H1 (cell line): ENCODE results near the gene MAGI2. TPM values are rescaled to one million over a fixed set of nuclear protein-coding genes. Genes with fewer than 3 reads are reported as not detected.

ENCODE experiments used
- CTCF ChIA-PET: fragments of 300-600 bp; sonication (Branson Sonifier 250); formaldehyde crosslinking; loops from one replicate; lab custom pipeline; 2021; ENCODE audit not compliant: partially characterized antibody; lab: Charles Lee
- POLR2A ChIA-PET: fragments of 300-600 bp; sonication (Branson Sonifier 250); formaldehyde crosslinking; loops from one replicate; lab custom pipeline; 2021; ENCODE audit warnings: inconsistent platforms; ENCODE audit not compliant: partially characterized antibody; lab: Charles Lee
- DNase-seq, 2 experiments: peaks; one replicate each; pipeline versions ENCODE4 v3.0.0 to v3.0.0-alpha.2; 2010 to 2022; ENCODE audit warnings: low spot score in 2 of 2, low read depth in 1 of 2, mixed read lengths in 1 of 2
- FAIRE-seq: peaks from 2 replicates; lab custom pipeline; 2011; peaks lifted over from hg19 to GRCh38; lab: Jason Lieb, UNC
- H2AFZ ChIP-seq: 2 replicates; pipeline ENCODE4 v1.8.1; 2012; ENCODE audit warnings: low read length, inconsistent platforms
- H2AK5ac ChIP-seq: 2 replicates; pipeline ENCODE4 v1.6.1; 2013; ENCODE audit warnings: low read depth, low read length
- H2BK120ac ChIP-seq: replicated peaks from 2 replicates; pipeline ENCODE3; 2013; ENCODE audit warnings: low read depth, low read length, inconsistent platforms
- H2BK12ac ChIP-seq: 2 replicates; pipeline ENCODE4 v1.6.1; 2013; ENCODE audit warnings: low read depth, low read length
- H2BK15ac ChIP-seq: 2 replicates; pipeline ENCODE4 v1.6.1; 2013; ENCODE audit warnings: low read length
- H2BK20ac ChIP-seq: 2 replicates; pipeline ENCODE4 v1.6.1; 2013; ENCODE audit warnings: low read length
- H2BK5ac ChIP-seq: 2 replicates; pipeline ENCODE4 v1.6.1; 2013; ENCODE audit warnings: low read depth, low read length
- H3K14ac ChIP-seq: 2 replicates; pipeline ENCODE4 v1.6.1; 2013; ENCODE audit warnings: inconsistent platforms; ENCODE audit not compliant: insufficient read length
- H3K18ac ChIP-seq: 2 replicates; pipeline ENCODE4 v1.6.1; 2013; ENCODE audit warnings: low read length; ENCODE audit errors: extremely low read depth
- H3K23ac ChIP-seq: 2 replicates; pipeline ENCODE4 v1.6.1; 2013; ENCODE audit warnings: inconsistent platforms; ENCODE audit not compliant: insufficient read length
- H3K23me2 ChIP-seq: 2 replicates; pipeline ENCODE4 v1.6.1; 2013; ENCODE audit warnings: low read depth, low read length
- H3K27ac ChIP-seq: 2 replicates; pipeline ENCODE4 v1.6.1; 2011; ENCODE audit warnings: low read depth, low read length, inconsistent platforms
- H3K27me3 ChIP-seq, 4 experiments: replicated peaks in 1 of 4; 1 replicate in 1 of 4; 2 replicates in 3 of 4; pipeline versions ENCODE4 v1.6.1 to v1.8.1; 2011 to 2013; ENCODE audit warnings: low read length in 3 of 4, mild to moderate bottlenecking in 3 of 4, inconsistent platforms in 2 of 4, mixed read lengths in 2 of 4, moderate library complexity in 1 of 4; ENCODE audit not compliant: control insufficient read depth in 3 of 4, insufficient read depth in 3 of 4; ENCODE audit errors: extremely low read depth in 1 of 4
- H3K36me3 ChIP-seq, 4 experiments: 2 replicates each; pipeline versions ENCODE4 v1.6.1 to v1.8.1; 2011 to 2013; ENCODE audit warnings: mild to moderate bottlenecking in 4 of 4, low read length in 3 of 4, moderate library complexity in 2 of 4, control low read depth in 1 of 4, inconsistent platforms in 1 of 4; ENCODE audit not compliant: insufficient read depth in 4 of 4, control insufficient read depth in 2 of 4
- H3K4ac ChIP-seq: replicated peaks from 2 replicates; pipeline ENCODE3; 2013; ENCODE audit warnings: low read length, low read depth, mixed read lengths, inconsistent platforms; ENCODE audit not compliant: insufficient read length
- H3K4me1 ChIP-seq, 4 experiments: replicated peaks in 1 of 4; 1 replicate in 1 of 4; 2 replicates in 3 of 4; pipeline versions ENCODE4 v1.6.1 to v1.8.1; 2011 to 2013; ENCODE audit warnings: low read length in 3 of 4, inconsistent platforms in 2 of 4, mixed read lengths in 1 of 4; ENCODE audit not compliant: insufficient read depth in 4 of 4, control insufficient read depth in 3 of 4
- H3K4me2 ChIP-seq, 2 experiments: 2 replicates each; pipeline versions ENCODE4 v1.6.1 to v1.8.1; 2011 to 2013; ENCODE audit warnings: low read depth in 2 of 2, low read length in 2 of 2, control low read depth in 1 of 2, inconsistent platforms in 1 of 2, mild to moderate bottlenecking in 1 of 2; ENCODE audit not compliant: insufficient read depth in 1 of 2
- H3K4me3 ChIP-seq, 4 experiments: fragments of 200-600, 300-600 bp in 1 of 4; sonication (generic), shearing (Covaris generic), sonication (Bioruptor Twin) in 1 of 4; 2 replicates each; pipeline versions ENCODE4 v1.5.1 to v1.8.1; 2011 to 2016; ENCODE audit warnings: low read length in 4 of 4, low read depth in 3 of 4, control low read depth in 2 of 4, inconsistent platforms in 2 of 4, mild to moderate bottlenecking in 2 of 4, mixed read lengths in 1 of 4, moderate library complexity in 1 of 4; ENCODE audit not compliant: insufficient read depth in 2 of 4; ENCODE audit errors: extremely low read depth in 1 of 4
- H3K56ac ChIP-seq: replicated peaks from 2 replicates; pipeline ENCODE3; 2013; ENCODE audit warnings: low read depth, mild to moderate bottlenecking, mixed read lengths, low read length, inconsistent platforms; ENCODE audit not compliant: insufficient read length
- H3K79me1 ChIP-seq: 2 replicates; pipeline ENCODE4 v1.6.1; 2013; ENCODE audit warnings: low read depth, low read length, control low read depth
- H3K79me2 ChIP-seq, 2 experiments: 2 replicates each; pipeline versions ENCODE4 v1.6.1 to v1.8.1; 2012 to 2013; ENCODE audit warnings: low read length in 2 of 2, mild to moderate bottlenecking in 2 of 2, inconsistent platforms in 1 of 2; ENCODE audit not compliant: insufficient read depth in 2 of 2, control insufficient read depth in 1 of 2
- H3K9ac ChIP-seq, 4 experiments: replicated peaks in 1 of 4; 1 replicate in 1 of 4; 2 replicates in 3 of 4; pipeline versions ENCODE4 v1.6.1 to v1.8.1; 2011 to 2013; ENCODE audit warnings: low read depth in 3 of 4, low read length in 3 of 4, control low read depth in 2 of 4, mild to moderate bottlenecking in 2 of 4, moderate library complexity in 2 of 4, inconsistent platforms in 1 of 4; ENCODE audit errors: extremely low read depth in 1 of 4
- H3K9me3 ChIP-seq, 2 experiments: 2 replicates each; pipeline versions ENCODE4 v1.6.1 to v1.8.1; 2012 to 2013; ENCODE audit warnings: mild to moderate bottlenecking in 2 of 2, moderate library complexity in 2 of 2, control low read depth in 1 of 2, inconsistent platforms in 1 of 2, low read depth in 1 of 2, low read length in 1 of 2, mixed read lengths in 1 of 2; ENCODE audit not compliant: insufficient read depth in 2 of 2
- H4K20me1 ChIP-seq, 2 experiments: replicated peaks in 1 of 2; 2 replicates each; pipeline versions ENCODE3 to v1.8.1; 2011 to 2013; ENCODE audit warnings: inconsistent platforms in 2 of 2, low read length in 2 of 2, mild to moderate bottlenecking in 1 of 2; ENCODE audit not compliant: insufficient read depth in 2 of 2, control insufficient read depth in 1 of 2
- H4K5ac ChIP-seq: 2 replicates; pipeline ENCODE4 v1.6.1; 2013; ENCODE audit warnings: low read length, low read depth, mixed read lengths, inconsistent platforms; ENCODE audit not compliant: insufficient read length
- H4K8ac ChIP-seq: 2 replicates; pipeline ENCODE4 v1.8.0; 2013; ENCODE audit warnings: mild to moderate bottlenecking, moderate library complexity, low read length, inconsistent platforms; ENCODE audit not compliant: insufficient read depth; ENCODE audit errors: extremely low read depth
- H4K91ac ChIP-seq: replicated peaks from 2 replicates; pipeline ENCODE3; 2013; ENCODE audit warnings: low read length, mixed read lengths, inconsistent platforms; ENCODE audit not compliant: insufficient read length
- CEBPB ChIP-seq: IDR thresholded peaks from 2 replicates; pipeline ENCODE4 v1.6.1; 2012; ENCODE audit warnings: low read depth, low read length
- CHD2 ChIP-seq: IDR thresholded peaks from 2 replicates; pipeline ENCODE4 v1.6.1; 2012; ENCODE audit warnings: low read length, improper control_type of control experiment
- FOSL1 ChIP-seq: IDR thresholded peaks from 2 replicates; pipeline ENCODE4 v1.6.1; 2011; ENCODE audit warnings: mild to moderate bottlenecking, low read depth, low read length, moderate library complexity; ENCODE audit not compliant: insufficient read depth
- WGBS, 2 experiments: shearing (Covaris generic) in 1 of 2; methylation state at CpG; one replicate each; pipeline versions ENCODE4 v1.1.6 to v1.1.7; 2013 to 2015; ENCODE audit warnings: low lambda C conversion rate in 2 of 2, mixed read lengths in 2 of 2, inconsistent platforms in 1 of 2, low coverage in 1 of 2, missing lambda C conversion rate in 1 of 2; ENCODE audit not compliant: insufficient replicate concordance in 2 of 2, insufficient coverage in 1 of 2, insufficient read length in 1 of 2; ENCODE audit errors: extremely low coverage in 1 of 2, missing lambda C conversion rate in 1 of 2; 5-methylcytosine and 5-hydroxymethylcytosine counted together
- polyA plus RNA-seq, 7 experiments: library from polyadenylated mRNA; depleted of rRNA in 3 of 7; stranded (reverse) in 5 of 7; unstranded in 2 of 7; fragments of >200 nt in 5 of 7; fragments of 200-250 nt in 2 of 7; gene quantifications; 1 replicate in 5 of 7; 2 replicates in 1 of 7; 4 replicates in 1 of 7; pipeline versions ENCODE4 v1.2.1 to v1.2.3, GENCODE V29; 2011 to 2013; ENCODE audit warnings: missing spikeins in 2 of 7, mixed read lengths in 2 of 7
- total RNA-seq: library from RNA; stranded (reverse); fragmentation: NEBNext Ultra II Directional; extraction: Animal tissue kit (Norgen Biotek cat#: 25700); gene quantifications from 2 replicates; pipeline ENCODE4 v1.2.1, GENCODE V29; 2021

Gene MAGI2
- total and polyA plus RNA-seq, 2 of the 8 experiments (the other 6 are each of a cell fraction or from before 2014, with no cell fraction given) = 6.0 to 27.3 TPM

DNA sequence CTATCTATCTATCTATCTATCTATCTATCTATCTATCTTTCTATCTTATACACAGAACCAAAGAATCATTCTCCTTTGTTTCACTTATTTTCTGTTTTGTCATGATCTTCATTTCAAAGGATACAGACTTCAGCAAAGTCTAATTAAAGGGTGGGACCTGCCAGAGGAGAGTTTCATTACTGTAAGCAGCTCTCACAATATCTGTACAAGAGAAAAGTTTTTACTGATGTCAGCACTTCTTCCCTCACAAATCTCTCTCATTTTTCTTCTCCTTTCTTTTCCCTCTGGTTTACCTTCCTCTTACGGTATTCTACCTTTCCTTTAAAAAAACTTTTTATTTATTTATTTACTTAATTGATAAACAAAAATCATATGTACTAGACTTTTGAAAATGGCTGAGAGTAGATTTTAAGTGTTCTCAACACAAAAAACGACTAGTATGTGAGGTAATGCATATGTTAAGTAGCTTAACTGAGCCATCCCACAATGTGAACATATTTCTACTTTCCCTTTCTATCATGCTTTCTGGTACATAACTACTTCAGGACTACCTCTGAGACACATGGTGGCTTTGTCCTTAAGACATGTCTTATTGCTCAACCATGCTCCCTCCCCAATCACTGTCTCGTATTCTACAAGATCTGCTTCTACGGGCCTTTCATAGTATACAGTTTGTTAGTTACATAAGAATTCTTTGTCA is 955.6 kb downstream of the MAGI2 start:
- Histone ChIP-seq H2AK5ac (no peak overlapping the region), H3K27ac (no peak overlapping the region), H3K4me1 (peaks cover 0 to 10% (median 5%) of the 10 kb centered on the region in 4 experiments; a peak in 3 of 7 replicates), H3K79me2 (no peaks in the 10 kb centered on the region; a peak in 1 of 4 replicates), H3K27me3 (no peaks in the 10 kb centered on the region), H3K14ac (no peak overlapping the region), H3K23me2 (no peaks in the 10 kb centered on the region), H3K79me1 (no peaks in the 10 kb centered on the region), H4K5ac (no peak overlapping the region), H2BK12ac (no peak overlapping the region), H3K18ac (no peak overlapping the region), H2AFZ (no peak overlapping the region), H4K8ac (no peak overlapping the region), H3K23ac (no peak overlapping the region), H4K91ac (no peak overlapping the region), H3K9ac (no peak overlapping the region), H2BK120ac (no peak overlapping the region), H2BK5ac (no peak overlapping the region), H3K56ac (no peak overlapping the region), H2BK20ac (no peak overlapping the region), H3K36me3 (peaks cover 0 to 6% (median 2%) of the 10 kb centered on the region in 4 experiments; a peak in 2 of 8 replicates), H2BK15ac (no peak overlapping the region), H3K4ac (no peak overlapping the region), H3K9me3 (no peaks in the 10 kb centered on the region), H3K4me3 (no peak overlapping the region), H4K20me1 (no peaks in the 10 kb centered on the region), H3K4me2 (peak overlapping the region; percentile 17 to 21; a peak in 2 of 4 replicates)
- ChIA-PET POLR2A (no interaction called here), CTCF (no interaction called here)
- WGBS, 2 experiments = 65% methylated on average over 4 of the region's 4 CpGs; no CpG with 5 or more reads in 1 of the 2 experiments
- TF ChIP-seq CEBPB (peak; percentile 33; the same call in 1 of the 2 replicates), CHD2 (no peak), FOSL1 (no peak)
- FAIRE-seq = no peak
- no peak for DNase-seq
